ENCODE data around the gene RPL10. TPM values are rescaled to one million over a fixed set of nuclear protein-coding genes. Genes with fewer than 3 reads are reported as not detected.

The RPL10 gene
- polyA plus RNA-seq, 3 donors = 3,021 to 3,596 (median 3,323) TPM

GRCh38 chrX:154403192-154403591 lies 5.0 kb downstream of the RPL10 start:
- no peak for DNase-seq (ENCODE audit: extremely low read depth in 1 of 11, low read depth in 9 of 11, low spot score in 4 of 11)

GRCh38 chrX:154403858-154404257 lies 5.7 kb downstream of the RPL10 start:
- DNase-seq (ENCODE audit: extremely low read depth in 1 of 11, low read depth in 9 of 11, low spot score in 4 of 11) = no peak

DNA sequence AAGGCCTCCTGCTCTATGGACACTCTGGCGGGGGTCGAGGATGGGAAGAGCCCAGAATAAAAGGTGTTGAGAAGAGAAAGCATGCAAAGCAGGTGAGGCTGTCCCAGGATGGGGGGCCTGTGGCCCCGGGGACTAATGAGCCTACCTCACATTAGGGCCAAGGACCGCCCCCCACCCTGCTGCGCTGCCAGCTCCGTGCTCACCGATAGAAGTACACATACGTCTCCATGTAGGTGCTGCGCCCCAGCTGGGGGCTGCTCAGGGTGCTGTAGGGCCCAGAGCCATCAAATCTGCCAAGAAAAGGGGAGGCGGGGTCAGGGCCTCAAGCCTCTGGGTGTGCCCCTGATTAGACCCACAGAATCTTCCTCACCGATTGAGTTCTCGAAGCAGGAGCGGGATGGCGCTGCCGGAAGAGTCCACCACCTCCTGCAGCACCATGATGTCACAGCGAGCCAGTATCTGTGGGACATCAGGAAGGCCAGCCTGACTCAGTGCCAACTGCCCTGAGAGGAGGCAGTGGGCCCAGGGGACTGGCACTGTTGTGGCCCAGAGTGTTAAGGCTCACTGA lies 6.5 kb downstream of the RPL10 start:
- no peak for DNase-seq (ENCODE audit: extremely low read depth in 1 of 11, low read depth in 9 of 11, low spot score in 4 of 11)

GRCh38 chrX:154408659-154409221 lies 10.6 kb downstream of the RPL10 start:
- no peak for DNase-seq (ENCODE audit: extremely low read depth in 1 of 11, low read depth in 9 of 11, low spot score in 4 of 11)

- DNase-seq (ENCODE audit: extremely low read depth in 1 of 11, low read depth in 9 of 11, low spot score in 4 of 11) = no peak
Observed at GRCh38 chrX:154409222-154409871, 11.2 kb downstream of the RPL10 start, which contains the start of gene DNASE1L1. TSS of gene DNASE1L1 (minus strand) at chrX:154409254. CDS start at chrX:154405568, 3,686 bp downstream.

DNA sequence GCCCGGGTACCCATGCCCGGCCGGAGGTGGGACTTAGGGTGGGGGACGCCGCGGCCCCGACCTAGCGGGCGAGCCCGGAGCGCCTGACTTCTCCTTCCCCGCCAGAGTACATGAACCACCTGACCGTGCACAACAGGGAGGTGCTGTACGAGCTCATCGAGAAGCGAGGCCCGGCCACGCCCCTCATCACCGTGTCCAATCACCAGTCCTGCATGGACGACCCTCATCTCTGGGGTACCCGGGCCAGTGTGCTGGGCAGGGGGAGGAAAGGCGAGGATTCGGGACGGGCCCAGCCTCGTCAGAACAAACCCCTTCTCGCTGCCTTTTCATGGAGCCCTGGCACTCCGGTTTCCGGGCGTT lies 13.8 kb downstream of the RPL10 start:
- peak in 1 of 11 donors; percentile 49 for DNase-seq (ENCODE audit: extremely low read depth in 1 of 11, low read depth in 9 of 11, low spot score in 4 of 11)

- DNase-seq (ENCODE audit: extremely low read depth in 1 of 11, low read depth in 9 of 11, low spot score in 4 of 11) = no peak
Observed at GRCh38 chrX:154412468-154412867, 14.3 kb downstream of the RPL10 start.

- no peak for DNase-seq (ENCODE audit: extremely low read depth in 1 of 11, low read depth in 9 of 11, low spot score in 4 of 11)
Observed at GRCh38 chrX:154413142-154413541, 15.0 kb downstream of the RPL10 start.

DNA sequence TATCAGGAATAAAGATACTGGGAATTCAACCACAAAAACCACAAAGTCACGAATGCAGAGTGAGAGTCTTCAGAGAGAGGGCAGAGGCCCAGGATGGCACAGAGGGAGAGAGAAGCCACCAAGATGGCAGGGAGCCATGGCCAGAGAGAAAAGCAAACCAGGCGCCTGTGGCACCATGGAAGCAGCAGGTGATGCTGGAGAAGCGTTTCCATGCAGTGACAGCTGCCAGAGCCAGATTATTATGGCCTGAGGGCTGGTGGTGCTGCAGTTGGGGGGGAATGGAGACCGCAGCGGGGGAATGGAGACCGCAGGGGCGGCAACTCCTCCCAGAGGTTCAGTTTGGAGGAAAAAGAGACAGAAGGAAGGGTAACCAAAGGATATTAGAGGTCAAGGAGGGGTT lies 19.0 kb downstream of the RPL10 start:
- DNase-seq (ENCODE audit: extremely low read depth in 1 of 11, low read depth in 9 of 11, low spot score in 4 of 11) = no peak

DNA sequence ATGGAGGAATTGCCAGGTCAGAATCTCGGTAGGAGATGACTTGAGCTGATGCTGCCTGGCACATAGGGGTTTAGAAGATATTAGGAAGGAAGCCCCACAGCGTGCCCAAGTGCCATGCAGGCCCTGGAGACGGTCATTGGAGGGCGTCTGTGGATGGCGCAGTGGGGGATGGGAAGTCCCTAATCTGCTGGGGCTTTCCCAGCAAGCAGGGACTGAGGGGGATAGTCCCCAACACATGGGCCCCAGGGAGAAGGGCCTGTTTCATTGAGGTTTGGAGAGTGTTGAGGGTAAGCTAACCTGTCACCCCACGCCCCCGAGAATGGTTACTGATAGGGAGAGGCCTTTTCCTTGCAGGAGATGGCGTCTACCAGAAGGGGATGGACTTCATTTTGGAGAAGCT lies 21.0 kb downstream of the RPL10 start:
- no peak for DNase-seq (ENCODE audit: extremely low read depth in 1 of 11, low read depth in 9 of 11, low spot score in 4 of 11)

DNA sequence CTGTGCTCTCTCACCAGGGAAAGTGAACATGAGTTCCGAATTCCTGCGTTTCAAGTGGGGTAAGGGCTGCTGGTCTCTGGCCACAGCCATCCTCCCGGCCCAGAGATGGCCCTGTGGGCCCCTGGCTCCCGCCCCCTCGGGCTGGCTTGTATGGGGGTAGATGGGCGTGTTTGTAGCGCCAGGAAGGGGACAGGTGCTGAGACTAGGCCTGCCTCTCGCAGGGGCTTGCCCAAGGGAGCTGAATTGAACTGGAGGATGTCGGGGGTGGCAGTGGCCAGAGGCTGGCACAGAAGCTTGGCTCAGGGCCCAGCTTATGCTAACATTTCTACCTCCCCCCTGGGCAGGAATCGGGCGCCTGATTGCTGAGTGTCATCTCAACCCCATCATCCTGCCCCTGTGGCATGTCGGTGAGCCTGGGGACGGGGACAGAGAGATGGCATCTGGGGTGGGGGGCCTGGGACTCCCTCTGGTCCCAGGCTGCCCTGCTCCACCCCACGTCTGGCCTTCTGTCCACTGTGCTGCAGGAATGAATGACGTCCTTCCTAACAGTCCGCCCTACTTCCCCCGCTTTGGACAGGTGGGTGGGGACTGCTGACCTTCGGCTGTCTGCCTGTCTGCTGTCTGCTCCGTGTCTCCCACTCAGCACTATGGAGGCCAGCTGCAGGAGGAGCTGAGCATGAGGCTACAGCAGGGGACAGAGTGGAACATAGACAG lies 21.7 kb downstream of the RPL10 start:
- no peak for DNase-seq (ENCODE audit: extremely low read depth in 1 of 11, low read depth in 9 of 11, low spot score in 4 of 11)

- no peak for DNase-seq (ENCODE audit: extremely low read depth in 1 of 11, low read depth in 9 of 11, low spot score in 4 of 11)
Observed at GRCh38 chrX:154420402-154420756, 22.2 kb downstream of the RPL10 start.

GRCh38 chrX:154426916-154427770 lies 29.0 kb downstream of the RPL10 start:
- no peak for DNase-seq (ENCODE audit: extremely low read depth in 1 of 11, low read depth in 9 of 11, low spot score in 4 of 11)

- DNase-seq (ENCODE audit: extremely low read depth in 1 of 11, low read depth in 9 of 11, low spot score in 4 of 11) = peak in 9 of 11 donors; percentile 55 to 90 (median 81)
Observed at GRCh38 chrX:154428176-154429171, 30.3 kb downstream of the RPL10 start, which contains the start of gene ATP6AP1. TSS of gene ATP6AP1 (plus strand) at chrX:154428677. CDS start at chrX:154428693, 16 bp downstream.

GRCh38 chrX:154429711-154430110 lies 31.5 kb downstream of the RPL10 start:
- no peak for DNase-seq (ENCODE audit: extremely low read depth in 1 of 11, low read depth in 9 of 11, low spot score in 4 of 11)

DNA sequence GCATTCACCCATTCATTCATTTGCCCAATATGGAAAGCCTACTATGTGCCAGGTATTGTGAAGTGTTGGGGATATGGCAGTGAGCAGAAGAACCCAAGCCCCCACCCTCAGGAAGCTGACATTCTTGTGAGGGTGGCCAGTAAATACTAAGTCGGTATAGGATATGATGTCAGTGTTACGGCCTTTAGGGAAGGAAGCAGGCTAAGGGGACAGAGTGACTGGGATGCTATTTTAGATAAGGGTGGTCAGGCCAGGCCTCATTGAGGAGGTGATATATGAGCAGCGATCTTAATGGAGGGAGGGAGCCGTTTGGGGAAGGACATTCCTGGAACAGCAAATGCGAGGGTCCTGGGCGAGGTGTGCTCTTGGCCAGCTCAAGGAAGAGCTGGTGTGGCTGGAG lies 32.3 kb downstream of the RPL10 start:
- DNase-seq (ENCODE audit: extremely low read depth in 1 of 11, low read depth in 9 of 11, low spot score in 4 of 11) = no peak

DNA sequence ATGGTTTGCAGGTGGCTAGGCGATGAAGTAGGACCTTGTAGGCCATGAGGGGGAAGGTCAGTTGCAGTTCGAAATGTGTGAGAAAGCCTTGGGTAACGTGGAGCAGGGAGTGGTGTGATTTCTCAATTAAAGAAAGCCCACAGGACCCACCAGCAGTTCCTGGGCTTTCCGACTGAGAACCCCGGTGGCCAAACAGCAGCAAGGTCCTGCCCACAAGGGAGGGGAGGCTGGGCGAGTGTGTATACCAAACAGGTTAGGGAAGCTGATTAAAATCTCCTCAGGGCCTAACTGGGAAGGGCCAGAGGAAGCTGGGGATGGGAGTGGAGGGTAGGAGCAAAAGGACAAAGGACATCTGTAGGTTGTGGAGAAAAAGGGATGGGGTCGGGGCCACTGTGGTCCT lies 32.7 kb downstream of the RPL10 start:
- DNase-seq (ENCODE audit: extremely low read depth in 1 of 11, low read depth in 9 of 11, low spot score in 4 of 11) = no peak

DNA sequence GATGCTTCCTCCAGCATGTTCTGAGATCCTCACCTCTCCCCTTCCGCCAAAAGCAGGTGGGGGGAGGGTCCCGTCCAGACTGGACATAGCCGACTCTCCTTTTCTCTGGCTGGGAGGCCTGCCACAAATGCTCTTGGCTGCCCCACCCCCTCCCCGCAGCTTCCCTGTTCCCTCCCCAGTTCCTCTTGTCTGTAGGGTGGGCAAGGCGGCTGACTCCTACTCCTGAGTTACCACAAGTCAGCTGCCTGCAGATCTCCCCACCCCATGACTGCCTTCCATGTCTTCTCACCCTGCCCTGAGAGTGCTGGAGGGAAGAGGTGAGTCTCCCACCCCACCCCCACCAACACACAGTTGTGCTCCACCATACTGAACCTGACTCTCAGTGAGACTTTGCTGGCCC lies 33.2 kb downstream of the RPL10 start:
- no peak for DNase-seq (ENCODE audit: extremely low read depth in 1 of 11, low read depth in 9 of 11, low spot score in 4 of 11)
